ENCODE results near the gene LGR6.

The LGR6 gene

DNA sequence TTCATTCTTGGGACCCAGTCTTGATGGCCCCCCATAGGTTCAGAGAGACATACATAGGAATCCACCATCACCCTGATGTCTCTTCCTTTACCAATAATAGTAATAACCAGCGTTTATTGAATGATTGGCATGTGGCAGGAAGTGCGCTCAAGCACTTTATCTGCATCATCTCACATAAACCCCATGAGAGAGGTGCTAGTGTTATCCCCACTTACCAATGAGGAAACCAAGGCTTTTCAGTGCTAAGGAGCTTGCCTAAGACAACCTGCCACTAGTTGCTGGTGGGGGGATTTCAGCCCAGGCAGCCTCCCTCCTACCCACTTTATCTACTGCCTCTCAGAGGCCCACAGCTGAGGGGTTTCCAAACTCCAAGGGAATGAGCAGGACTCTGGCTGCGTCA, 7.7 kb downstream of the LGR6 start:
- no peak for DNase-seq

DNA sequence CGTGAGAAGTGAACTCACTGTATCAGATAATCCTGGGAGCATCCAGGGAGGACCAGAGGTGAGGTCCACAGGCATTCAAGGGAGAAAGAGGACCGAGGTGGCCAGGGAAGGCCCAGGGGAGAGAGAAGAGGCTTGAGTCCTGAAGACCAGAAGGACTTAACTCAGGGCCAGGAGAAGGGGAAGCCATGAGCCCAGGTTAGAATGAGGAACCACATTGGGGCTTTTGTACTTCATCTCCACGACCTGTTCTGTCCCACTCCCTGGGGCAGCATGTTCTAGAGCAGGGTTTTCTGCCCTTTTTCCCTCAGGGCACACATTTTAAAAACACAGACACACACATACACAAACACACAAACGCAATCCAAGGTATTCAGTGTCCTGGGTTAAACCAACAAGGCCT, 8.4 kb downstream of the LGR6 start:
- no peak for DNase-seq

DNA sequence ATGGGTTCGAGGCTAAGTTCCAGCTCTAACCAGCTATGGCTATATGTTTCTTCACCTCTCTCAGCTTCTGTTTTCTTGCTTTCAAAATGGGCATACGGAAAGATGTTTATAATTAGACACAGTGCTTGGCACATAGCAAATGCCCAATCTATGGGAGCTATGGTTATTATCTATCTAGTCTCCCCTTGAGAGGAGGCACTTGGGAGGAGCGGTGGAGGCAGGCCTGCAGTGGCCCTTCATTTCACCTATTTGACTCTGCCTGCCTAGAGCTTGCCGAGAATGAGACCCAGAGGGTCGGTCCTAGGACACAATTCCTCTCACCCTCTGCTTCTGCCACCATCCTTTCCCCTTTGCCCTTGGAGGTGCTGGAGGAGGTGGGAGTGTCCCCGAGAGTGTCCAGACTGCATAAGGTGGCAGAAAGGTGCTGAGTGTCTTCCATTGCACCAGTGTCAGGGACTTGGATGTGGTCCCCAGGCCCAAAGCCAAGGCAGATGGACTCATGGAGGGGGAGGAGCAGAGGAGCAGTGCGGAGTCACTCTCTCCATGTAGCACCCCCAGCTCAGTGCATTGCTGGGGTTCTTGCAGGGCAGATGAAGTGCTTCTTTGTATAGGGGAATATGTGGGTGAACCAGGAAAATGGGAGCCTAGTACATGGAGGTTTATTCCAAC, 9.0 kb downstream of the LGR6 start:
- no peak for DNase-seq

- no peak for DNase-seq
Observed at GRCh38 chr1:202203238-202204039, 9.8 kb downstream of the LGR6 start.

DNA sequence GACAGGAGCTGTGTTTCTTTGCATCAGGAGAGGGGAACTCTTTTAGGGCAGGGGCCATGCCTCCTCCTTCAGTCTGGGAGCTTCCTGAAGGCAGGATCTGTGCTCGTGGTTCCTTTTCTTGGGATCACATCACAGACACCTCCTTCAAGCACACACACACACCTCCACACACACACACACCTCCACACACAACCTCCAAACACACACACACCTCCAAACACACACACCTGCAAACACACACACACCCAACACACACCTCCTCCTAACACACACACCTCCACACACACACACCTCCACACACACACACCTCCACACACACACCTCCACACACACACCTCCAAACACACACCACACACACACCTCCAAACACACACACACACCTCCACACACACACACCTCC, 10.5 kb downstream of the LGR6 start:
- no peak for DNase-seq

DNA sequence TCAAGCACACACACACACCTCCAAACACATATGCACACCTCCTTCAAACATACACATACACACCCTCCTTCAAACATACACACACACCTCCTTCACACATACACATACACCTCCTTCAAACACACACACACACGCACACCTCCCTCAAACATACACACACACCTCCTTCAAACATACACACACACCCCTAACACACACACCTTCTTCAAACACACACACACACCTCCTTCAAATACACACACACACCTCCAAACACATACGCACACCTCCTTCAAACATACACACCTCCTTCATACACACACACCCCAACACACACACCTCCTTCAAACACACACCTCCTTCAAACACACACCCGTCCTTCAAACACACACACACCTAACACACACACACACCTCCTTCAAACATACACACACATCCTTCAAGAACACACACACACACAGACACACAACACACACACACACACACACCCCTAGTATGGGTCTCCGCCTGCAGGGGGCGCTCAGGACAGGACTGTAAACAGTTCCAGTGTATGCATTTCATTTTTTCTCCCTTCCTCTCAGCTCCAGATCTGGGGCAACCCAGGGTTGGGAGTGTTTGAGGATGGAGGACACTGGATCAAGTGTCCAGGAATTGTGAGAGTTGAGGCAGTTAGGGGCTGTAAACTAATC, 12.1 kb downstream of the LGR6 start:
- no peak for DNase-seq

DNA sequence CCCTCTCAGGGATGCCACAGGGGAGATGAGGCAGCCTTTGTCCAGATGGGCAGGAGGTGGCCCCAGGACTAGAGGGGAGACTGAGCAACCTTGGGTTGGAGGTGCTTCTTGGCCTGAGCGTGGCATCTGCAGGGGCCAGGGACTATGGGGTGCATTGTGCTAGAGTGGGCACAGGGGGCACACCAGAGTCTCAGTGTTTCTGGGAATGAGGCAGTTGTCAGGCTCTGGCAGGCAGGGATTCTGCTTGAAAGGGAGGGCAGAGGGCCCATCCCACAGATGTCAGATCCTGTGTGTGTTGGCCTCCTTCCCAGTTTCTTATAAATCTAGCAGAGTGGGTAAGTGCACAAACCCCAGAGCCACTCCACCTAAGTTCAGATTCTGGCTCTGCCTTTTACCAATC, 13.7 kb downstream of the LGR6 start:
- no peak for DNase-seq

DNA sequence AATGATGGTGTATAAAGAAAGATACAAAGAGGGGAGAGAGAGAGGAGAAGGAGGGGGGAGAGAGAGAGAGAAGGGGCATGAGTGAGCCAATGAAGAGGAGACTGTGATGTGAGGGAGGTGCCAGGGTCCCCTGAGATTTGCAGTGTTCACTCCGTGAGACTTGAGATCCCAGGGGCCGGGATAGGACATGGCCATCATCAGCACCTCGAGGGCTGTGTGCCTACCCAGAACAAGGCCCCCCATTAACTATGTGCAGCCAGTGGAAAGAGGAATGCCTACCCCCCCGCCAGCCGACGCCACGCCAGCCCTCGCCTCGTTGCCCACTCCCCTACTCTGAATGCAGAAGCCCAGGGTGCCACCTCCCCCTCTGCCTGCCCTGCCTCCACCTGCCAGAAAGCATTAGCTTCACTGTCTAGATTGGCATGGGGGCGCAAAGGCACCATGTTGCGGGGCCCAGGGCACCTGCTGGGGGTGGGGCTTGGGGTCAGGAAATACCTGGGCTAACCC, 14.8 kb downstream of the LGR6 start:
- no peak for DNase-seq

- DNase-seq, result peak; percentile 54
Observed at GRCh38 chr1:202210385-202210784, 16.8 kb downstream of the LGR6 start.

DNA sequence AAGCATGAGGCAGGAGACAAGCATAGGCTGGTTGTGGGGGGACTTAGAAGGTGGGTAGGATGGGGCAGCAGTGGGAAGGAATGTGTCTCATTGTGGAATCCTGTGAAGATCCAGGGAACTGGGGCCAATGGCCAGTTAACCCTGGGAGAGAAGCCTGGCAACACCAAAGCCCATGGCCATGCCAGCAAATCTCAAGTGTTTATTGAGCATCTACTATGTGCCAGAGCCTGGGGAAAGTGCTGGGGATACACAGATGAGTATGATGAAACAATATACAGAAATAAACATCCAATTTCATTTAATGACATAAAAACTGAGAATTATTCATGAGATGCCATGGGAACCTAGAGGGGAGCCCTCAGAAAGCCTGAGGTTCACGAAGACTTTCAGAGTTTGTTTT, 17.4 kb downstream of the LGR6 start:
- DNase-seq, result no peak

DNA sequence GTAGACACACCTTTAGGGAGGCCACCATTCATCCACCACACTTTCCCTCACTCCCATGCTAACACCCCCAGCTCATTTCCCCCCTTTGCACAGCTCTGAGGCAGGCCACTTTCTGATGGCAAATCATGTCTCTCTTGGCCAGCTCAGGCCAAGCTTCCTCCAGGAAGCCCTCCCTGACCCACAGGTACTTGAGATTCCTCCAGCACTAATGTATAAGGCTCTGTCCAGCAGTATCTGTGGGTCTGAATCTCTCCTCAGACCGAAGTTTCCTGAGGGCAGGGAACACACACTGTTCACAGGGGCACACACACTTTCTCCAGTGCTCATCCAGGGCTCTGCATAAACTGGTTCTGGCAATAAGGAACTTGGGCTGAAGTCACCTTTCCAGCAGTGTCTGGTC, 19.2 kb downstream of the LGR6 start:
- DNase-seq, result no peak

DNA sequence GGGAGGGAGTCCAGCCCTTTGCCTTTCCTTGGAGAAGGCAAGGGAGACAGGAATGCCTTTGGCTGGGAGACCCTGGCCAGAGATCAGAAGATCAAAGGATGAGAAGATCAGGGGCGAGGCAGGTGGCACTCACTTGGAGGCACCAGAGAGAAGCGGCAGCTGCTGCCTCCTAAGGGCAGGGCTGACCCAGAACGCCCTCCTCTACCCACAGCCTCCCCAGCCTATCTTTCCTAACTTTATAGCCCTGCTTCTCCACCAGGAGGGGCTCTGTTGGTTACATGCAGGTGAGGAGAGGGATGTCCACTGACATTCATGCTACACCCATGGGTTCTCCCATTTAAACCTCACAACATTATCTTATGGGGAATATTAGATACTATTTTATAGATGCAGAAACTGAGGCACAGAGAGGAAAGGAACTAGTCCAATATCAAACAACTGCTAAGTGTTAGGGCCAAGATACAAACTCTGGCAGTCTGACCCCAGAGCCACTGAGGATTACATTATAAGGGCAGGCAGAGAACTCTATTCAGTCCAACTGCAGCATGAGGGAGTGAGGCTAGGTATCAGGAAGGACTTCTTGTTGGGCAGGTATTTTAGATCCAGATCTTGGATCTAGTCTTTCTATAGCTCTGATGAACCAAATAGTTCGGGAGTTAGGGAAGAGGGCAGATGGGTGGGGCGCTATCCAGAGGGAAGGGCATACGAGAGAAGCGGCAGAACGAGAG, 19.9 kb downstream of the LGR6 start:
- DNase-seq, result peak; percentile 36

DNA sequence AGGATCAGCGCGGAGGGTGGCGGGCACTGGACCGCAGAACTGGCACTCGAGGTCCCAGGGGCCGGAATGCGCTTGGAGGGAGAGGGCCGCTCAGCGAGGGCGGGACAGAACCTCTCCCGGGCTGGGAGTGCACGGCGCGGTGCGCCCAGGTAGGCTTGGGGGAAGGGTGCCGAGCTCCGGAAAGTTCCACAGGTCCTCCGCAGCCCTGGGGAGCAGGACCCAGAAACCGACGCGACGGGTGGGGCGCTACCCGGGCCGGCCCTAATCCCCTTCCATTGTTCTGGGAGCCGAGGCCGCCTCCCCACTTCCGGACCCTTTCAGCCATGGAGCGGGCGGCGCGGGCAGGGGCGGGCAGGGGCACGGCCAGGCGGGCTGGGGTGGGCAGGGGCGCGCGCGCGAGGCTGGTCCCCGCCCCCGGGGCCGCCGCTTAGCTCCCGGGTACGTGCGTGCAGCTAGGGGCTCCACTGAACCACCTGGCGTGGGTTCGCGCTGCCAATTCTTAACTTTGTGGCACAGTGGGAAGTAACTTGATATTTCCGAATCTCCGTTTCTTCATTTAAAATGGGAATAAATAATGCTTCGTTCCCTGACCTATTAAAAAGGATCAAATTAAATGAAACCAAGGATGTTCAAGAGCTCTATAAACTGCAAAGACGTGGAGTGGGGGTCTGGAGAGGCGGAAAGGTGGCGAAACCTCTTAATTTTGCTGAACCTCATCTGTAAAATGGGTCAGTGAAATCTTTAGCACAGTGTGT, 20.7 kb downstream of the LGR6 start:
- DNase-seq, result peak; percentile 63

- no peak for DNase-seq
Observed at GRCh38 chr1:202215472-202216130, 22.0 kb downstream of the LGR6 start.

GRCh38 chr1:202216691-202217090, 23.1 kb downstream of the LGR6 start:
- no peak for DNase-seq

GRCh38 chr1:202217516-202217915, 23.9 kb downstream of the LGR6 start:
- no peak for DNase-seq

DNA sequence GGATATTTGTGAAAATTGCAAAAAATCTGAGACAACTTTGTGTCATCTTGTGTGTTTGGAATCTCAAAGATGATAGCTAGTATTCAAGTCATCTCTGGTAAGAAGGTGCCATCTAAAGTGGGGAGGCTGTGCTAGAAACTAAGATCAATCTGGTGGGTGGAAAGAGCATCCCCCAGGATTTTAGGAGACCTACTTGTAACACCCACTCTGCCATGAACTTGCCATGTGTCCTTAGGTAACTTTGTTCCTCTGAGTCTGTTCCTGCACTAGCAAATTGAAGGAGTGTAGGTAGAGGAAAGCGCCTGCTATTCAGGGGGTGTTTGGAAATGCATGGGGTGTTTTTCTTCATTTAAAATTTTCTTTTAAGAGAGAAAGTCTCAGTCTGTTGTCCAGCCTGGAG, 24.4 kb downstream of the LGR6 start:
- DNase-seq, result no peak

DNA sequence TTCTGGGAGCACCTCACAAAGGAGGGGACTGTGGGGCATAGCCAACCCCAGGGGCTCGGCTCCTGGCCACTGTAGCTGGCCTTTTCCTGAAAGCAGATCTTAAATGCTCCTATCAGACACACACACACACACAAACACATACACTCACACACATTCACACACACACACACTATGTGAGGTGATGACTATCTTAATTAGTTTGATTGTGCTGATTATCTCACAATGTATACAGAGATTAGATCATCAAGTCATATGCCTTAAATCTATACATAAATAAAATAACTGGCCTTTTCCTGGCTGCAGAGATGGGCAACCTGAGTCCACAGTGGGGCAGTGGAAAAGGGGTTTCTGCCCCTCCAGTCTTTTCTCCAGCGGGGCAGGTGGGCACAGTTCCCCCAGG, 27.1 kb downstream of the LGR6 start:
- DNase-seq, result no peak

DNA sequence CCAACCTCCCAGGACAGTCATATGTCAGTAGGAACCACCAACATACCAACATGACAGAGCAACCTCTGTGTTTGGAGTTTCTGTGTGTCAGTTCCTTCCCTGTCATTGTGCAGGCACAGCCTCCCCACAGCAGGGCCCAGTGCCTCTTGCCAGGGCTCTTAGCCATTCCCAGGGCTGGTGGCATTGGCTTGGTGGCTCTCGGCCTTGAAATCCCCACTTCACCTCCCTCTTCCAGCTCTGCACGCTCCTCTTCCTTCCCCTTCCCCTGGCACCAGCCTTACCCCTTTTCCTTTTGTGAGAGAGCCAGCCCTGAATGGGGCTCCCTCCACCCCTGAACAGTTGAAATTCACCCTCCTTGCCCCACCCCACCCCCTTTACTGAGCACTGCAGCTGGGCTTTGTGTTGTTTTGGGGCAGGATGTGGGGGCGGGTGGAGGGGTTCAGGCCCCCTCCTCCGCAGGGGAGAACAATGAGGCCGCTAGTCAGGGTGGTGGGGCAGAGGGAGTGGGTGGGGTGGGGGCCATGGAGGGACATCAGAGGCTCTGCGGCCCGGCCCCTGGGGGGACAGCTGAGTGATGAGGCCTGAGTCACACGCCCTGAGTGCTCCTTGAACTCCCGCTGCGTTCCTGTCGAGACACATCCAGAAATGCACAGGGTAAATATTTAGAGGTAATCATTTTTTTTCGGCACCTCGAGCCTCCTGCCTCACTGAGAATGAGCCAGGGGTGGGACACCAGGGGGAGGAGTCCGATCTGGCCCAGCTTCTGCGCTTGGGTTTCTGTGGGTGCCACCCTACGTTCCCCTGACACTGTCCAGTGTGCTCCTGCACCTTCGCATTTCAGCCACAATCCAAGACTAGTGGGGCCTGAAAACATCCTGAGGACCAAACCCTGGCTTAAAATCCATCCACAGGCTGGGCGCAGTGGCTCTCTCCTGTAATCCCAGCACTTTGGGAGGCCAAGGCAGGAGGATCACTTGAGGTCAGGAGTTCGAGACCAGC, 28.6 kb downstream of the LGR6 start:
- DNase-seq, result peak; percentile 26

- no peak for DNase-seq
Observed at GRCh38 chr1:202223121-202223860, 29.7 kb downstream of the LGR6 start.
